HEK293 (cell line): ENCODE data around the gene FNDC3A.

Source experiments
- CTCF ChIA-PET: fragments of 350-600 bp; formaldehyde crosslinking; extraction: SDS; loops from one replicate; lab custom pipeline; 2021; ENCODE audit warnings: antibody characterized with exemption; lab: Yijun Ruan, JAX
- POLR2A ChIA-PET: fragments of 300-600 bp; formaldehyde crosslinking; extraction: SDS; loops from one replicate; lab custom pipeline; 2020; ENCODE audit warnings: antibody characterized with exemption, inconsistent platforms; lab: Yijun Ruan, JAX
- H3K27ac ChIP-seq: fragments of 200-500 bp; sonication (Bioruptor generic); 2 replicates; pipeline ENCODE4 v1.5.1; 2014; ENCODE audit warnings: low read depth, low read length, control low read depth, inconsistent platforms; ENCODE audit errors: extremely low read depth
- H3K36me3 ChIP-seq, 2 experiments: fragments of 200-500 bp in 1 of 2; sonication (Bioruptor generic) in 1 of 2; 1 replicate in 1 of 2; 2 replicates in 1 of 2; pipeline ENCODE4 v1.5.1; 2014 to 2017; ENCODE audit warnings: inconsistent platforms in 2 of 2, low read length in 2 of 2; ENCODE audit not compliant: control insufficient read depth in 2 of 2, insufficient read depth in 1 of 2
- H3K4me1 ChIP-seq: fragments of 200-500 bp; sonication (Bioruptor generic); 2 replicates; pipeline ENCODE4 v1.5.1; 2014; ENCODE audit warnings: mild to moderate bottlenecking, low read length, inconsistent platforms; ENCODE audit not compliant: control insufficient read depth, insufficient read depth
- H3K4me3 ChIP-seq: 2 replicates; pipeline ENCODE4 v1.5.1; 2011; ENCODE audit warnings: low read depth, mild to moderate bottlenecking, control low read depth, low read length, moderate library complexity
- H3K9me3 ChIP-seq: fragments of 200-500 bp; sonication (Bioruptor generic); 2 replicates; pipeline ENCODE4 v1.5.1; 2014; ENCODE audit warnings: low read depth, low read length, inconsistent platforms; ENCODE audit not compliant: control insufficient read depth, insufficient read depth
- CTCF ChIP-seq: fragments of 450-650 bp; formaldehyde crosslinking; IDR thresholded peaks from 2 replicates; pipeline ENCODE4 v1.5.1; 2016; ENCODE audit warnings: missing biosample characterization, missing genetic modification characterization
- HOXC10 ChIP-seq: sonication (generic); formaldehyde crosslinking; IDR thresholded peaks from 2 replicates; pipeline ENCODE4 v1.8.1; 2023; ENCODE audit warnings: mild to moderate bottlenecking, missing genetic modification reagents
- KLF1 ChIP-seq: fragments of 450-650 bp; formaldehyde crosslinking; IDR thresholded peaks from 2 replicates; pipeline ENCODE4 v1.5.1; 2016; ENCODE audit warnings: missing biosample characterization, missing genetic modification characterization
- KLF16 ChIP-seq: fragments of 450-650 bp; formaldehyde crosslinking; IDR thresholded peaks from 2 replicates; pipeline ENCODE4 v1.5.1; 2017; ENCODE audit warnings: missing biosample characterization, missing genetic modification characterization
- SALL2 ChIP-seq: fragments of 450-650 bp; formaldehyde crosslinking; IDR thresholded peaks from 2 replicates; pipeline ENCODE4 v1.5.0; 2017; ENCODE audit warnings: missing biosample characterization, mild to moderate bottlenecking, missing genetic modification characterization, borderline replicate concordance
- WT1 ChIP-seq: fragments of 450-650 bp; formaldehyde crosslinking; IDR thresholded peaks from 2 replicates; pipeline ENCODE4 v1.5.1; 2016; ENCODE audit warnings: missing biosample characterization, missing genetic modification characterization
- YY1 ChIP-seq: fragments of 450-650 bp; formaldehyde crosslinking; IDR thresholded peaks from 2 replicates; pipeline ENCODE4 v1.5.1; 2018; ENCODE audit warnings: missing biosample characterization, missing genetic modification characterization
- ZFP3 ChIP-seq: fragments of 450-650 bp; formaldehyde crosslinking; IDR thresholded peaks from 2 replicates; pipeline ENCODE4 v1.5.1; 2016; ENCODE audit warnings: low read depth, missing biosample characterization, missing genetic modification characterization
- ZNF214 ChIP-seq: fragments of 450-650 bp; formaldehyde crosslinking; IDR thresholded peaks from 2 replicates; pipeline ENCODE4 v1.5.1; 2017; ENCODE audit warnings: missing biosample characterization, mild to moderate bottlenecking, missing genetic modification characterization, borderline replicate concordance
- ZNF223 ChIP-seq: fragments of 450-650 bp; formaldehyde crosslinking; IDR thresholded peaks from 2 replicates; pipeline ENCODE4 v1.5.1; 2016; ENCODE audit warnings: missing biosample characterization, missing genetic modification characterization
- ZNF266 ChIP-seq: fragments of 450-650 bp; formaldehyde crosslinking; IDR thresholded peaks from 2 replicates; pipeline ENCODE4 v1.5.1; 2016; ENCODE audit warnings: missing biosample characterization, missing genetic modification characterization, low read depth
- ZNF404 ChIP-seq: fragments of 450-650 bp; formaldehyde crosslinking; IDR thresholded peaks from 2 replicates; pipeline ENCODE4 v1.5.1; 2017; ENCODE audit warnings: missing biosample characterization, missing genetic modification characterization
- ZNF501 ChIP-seq: fragments of 450-650 bp; formaldehyde crosslinking; IDR thresholded peaks from 2 replicates; pipeline ENCODE4 v1.5.1; 2016; ENCODE audit warnings: missing biosample characterization, missing genetic modification characterization
- ZNF600 ChIP-seq: fragments of 450-650 bp; formaldehyde crosslinking; IDR thresholded peaks from 2 replicates; pipeline ENCODE4 v1.5.1; 2016; ENCODE audit warnings: missing biosample characterization, missing genetic modification characterization
- ZNF692 ChIP-seq: fragments of 450-650 bp; formaldehyde crosslinking; IDR thresholded peaks from 2 replicates; pipeline ENCODE4 v1.5.1; 2016; ENCODE audit warnings: missing biosample characterization, missing genetic modification characterization
- ZNF704 ChIP-seq: fragments of 450-650 bp; formaldehyde crosslinking; IDR thresholded peaks from 2 replicates; pipeline ENCODE4 v1.5.1; 2016; ENCODE audit warnings: missing biosample characterization, missing genetic modification characterization
- TF ChIP-seq, protein P1 (sequence below): fragments of 450-650 bp; formaldehyde crosslinking; IDR thresholded peaks from 2 replicates; pipeline ENCODE4 v1.5.1; 2016; ENCODE audit warnings: missing biosample characterization, missing genetic modification characterization, borderline replicate concordance
- TF ChIP-seq, protein P2 (sequence below): fragments of 450-650 bp; formaldehyde crosslinking; IDR thresholded peaks from 2 replicates; pipeline ENCODE4 v1.5.1; 2016; ENCODE audit warnings: missing biosample characterization, missing genetic modification characterization
- TF ChIP-seq, protein P3 (sequence below): fragments of 450-650 bp; formaldehyde crosslinking; IDR thresholded peaks from 2 replicates; pipeline ENCODE4 v1.5.1; 2016; ENCODE audit warnings: missing biosample characterization, missing genetic modification characterization, low read depth

FNDC3A gene

GRCh38 chr13:49052813-49053212 lies 77.1 kb downstream of the FNDC3A start:
- H3K4me3 ChIP-seq: no peak overlapping the region
- ChIA-PET CTCF (no interaction called here), POLR2A (no interaction called here)
- no peaks in the 10 kb centered on the region for H3K4me1 ChIP-seq
- TF ChIP-seq ZNF501 (tag by site-specific recombination) (no peak), ZNF214 (tag by site-specific recombination) (no peak), ZFP3 (tag by site-specific recombination) (no peak), ZNF692 (no peak), CTCF (tag by site-specific recombination) (no peak), YY1 (tag by site-specific recombination) (no peak), HOXC10 (no peak), ZNF704 (tag by site-specific recombination) (no peak)
- TF ChIP-seq, protein P1, sequence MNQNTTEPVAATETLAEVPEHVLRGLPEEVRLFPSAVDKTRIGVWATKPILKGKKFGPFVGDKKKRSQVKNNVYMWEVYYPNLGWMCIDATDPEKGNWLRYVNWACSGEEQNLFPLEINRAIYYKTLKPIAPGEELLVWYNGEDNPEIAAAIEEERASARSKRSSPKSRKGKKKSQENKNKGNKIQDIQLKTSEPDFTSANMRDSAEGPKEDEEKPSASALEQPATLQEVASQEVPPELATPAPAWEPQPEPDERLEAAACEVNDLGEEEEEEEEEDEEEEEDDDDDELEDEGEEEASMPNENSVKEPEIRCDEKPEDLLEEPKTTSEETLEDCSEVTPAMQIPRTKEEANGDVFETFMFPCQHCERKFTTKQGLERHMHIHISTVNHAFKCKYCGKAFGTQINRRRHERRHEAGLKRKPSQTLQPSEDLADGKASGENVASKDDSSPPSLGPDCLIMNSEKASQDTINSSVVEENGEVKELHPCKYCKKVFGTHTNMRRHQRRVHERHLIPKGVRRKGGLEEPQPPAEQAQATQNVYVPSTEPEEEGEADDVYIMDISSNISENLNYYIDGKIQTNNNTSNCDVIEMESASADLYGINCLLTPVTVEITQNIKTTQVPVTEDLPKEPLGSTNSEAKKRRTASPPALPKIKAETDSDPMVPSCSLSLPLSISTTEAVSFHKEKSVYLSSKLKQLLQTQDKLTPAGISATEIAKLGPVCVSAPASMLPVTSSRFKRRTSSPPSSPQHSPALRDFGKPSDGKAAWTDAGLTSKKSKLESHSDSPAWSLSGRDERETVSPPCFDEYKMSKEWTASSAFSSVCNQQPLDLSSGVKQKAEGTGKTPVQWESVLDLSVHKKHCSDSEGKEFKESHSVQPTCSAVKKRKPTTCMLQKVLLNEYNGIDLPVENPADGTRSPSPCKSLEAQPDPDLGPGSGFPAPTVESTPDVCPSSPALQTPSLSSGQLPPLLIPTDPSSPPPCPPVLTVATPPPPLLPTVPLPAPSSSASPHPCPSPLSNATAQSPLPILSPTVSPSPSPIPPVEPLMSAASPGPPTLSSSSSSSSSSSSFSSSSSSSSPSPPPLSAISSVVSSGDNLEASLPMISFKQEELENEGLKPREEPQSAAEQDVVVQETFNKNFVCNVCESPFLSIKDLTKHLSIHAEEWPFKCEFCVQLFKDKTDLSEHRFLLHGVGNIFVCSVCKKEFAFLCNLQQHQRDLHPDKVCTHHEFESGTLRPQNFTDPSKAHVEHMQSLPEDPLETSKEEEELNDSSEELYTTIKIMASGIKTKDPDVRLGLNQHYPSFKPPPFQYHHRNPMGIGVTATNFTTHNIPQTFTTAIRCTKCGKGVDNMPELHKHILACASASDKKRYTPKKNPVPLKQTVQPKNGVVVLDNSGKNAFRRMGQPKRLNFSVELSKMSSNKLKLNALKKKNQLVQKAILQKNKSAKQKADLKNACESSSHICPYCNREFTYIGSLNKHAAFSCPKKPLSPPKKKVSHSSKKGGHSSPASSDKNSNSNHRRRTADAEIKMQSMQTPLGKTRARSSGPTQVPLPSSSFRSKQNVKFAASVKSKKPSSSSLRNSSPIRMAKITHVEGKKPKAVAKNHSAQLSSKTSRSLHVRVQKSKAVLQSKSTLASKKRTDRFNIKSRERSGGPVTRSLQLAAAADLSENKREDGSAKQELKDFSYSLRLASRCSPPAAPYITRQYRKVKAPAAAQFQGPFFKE: no peak
- no peaks in the 10 kb centered on the region for H3K36me3 ChIP-seq
- H3K9me3 ChIP-seq: no peaks in the 10 kb centered on the region
- H3K27ac ChIP-seq: no peak overlapping the region

DNA sequence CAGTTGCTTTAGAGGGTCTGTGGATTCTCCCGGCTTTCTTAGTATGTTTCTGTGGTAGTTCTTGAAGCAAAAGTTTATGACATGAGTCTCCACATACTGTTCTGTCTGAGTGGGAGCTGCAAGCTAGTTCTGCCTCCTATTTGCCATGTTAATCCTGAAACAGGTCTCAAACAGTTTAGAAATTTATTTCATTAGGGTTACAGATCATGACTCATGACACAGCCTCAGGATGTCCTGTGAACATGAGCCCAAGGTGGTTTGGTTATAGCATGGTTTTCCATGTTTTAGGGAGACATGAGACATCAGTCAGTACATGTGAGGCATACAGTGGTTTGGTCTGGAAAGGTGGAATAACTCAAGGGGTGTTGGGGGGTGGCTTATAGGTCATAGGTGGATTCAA lies 77.5 kb downstream of the FNDC3A start:
- ChIA-PET POLR2A (no interaction called here), CTCF (no interaction called here)
- Histone ChIP-seq H3K9me3 (no peaks in the 10 kb centered on the region), H3K4me1 (no peaks in the 10 kb centered on the region), H3K36me3 (no peaks in the 10 kb centered on the region), H3K4me3 (no peak overlapping the region), H3K27ac (no peak overlapping the region)
- TF ChIP-seq ZNF223 (tag by site-specific recombination) (no peak), SALL2 (no peak), KLF1 (tag by site-specific recombination) (no peak), ZNF266 (tag by site-specific recombination) (no peak), ZNF214 (tag by site-specific recombination) (no peak), ZNF600 (tag by site-specific recombination) (no peak), WT1 (no peak), KLF16 (tag by site-specific recombination) (no peak), ZNF404 (no peak)
- TF ChIP-seq, protein P2, sequence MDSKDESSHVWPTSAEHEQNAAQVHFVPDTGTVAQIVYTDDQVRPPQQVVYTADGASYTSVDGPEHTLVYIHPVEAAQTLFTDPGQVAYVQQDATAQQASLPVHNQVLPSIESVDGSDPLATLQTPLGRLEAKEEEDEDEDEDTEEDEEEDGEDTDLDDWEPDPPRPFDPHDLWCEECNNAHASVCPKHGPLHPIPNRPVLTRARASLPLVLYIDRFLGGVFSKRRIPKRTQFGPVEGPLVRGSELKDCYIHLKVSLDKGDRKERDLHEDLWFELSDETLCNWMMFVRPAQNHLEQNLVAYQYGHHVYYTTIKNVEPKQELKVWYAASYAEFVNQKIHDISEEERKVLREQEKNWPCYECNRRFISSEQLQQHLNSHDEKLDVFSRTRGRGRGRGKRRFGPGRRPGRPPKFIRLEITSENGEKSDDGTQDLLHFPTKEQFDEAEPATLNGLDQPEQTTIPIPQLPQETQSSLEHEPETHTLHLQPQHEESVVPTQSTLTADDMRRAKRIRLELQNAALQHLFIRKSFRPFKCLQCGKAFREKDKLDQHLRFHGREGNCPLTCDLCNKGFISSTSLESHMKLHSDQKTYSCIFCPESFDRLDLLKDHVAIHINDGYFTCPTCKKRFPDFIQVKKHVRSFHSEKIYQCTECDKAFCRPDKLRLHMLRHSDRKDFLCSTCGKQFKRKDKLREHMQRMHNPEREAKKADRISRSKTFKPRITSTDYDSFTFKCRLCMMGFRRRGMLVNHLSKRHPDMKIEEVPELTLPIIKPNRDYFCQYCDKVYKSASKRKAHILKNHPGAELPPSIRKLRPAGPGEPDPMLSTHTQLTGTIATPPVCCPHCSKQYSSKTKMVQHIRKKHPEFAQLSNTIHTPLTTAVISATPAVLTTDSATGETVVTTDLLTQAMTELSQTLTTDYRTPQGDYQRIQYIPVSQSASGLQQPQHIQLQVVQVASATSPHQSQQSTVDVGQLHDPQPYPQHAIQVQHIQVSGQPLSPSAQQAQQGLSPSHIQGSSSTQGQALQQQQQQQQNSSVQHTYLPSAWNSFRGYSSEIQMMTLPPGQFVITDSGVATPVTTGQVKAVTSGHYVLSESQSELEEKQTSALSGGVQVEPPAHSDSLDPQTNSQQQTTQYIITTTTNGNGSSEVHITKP (tag by site-specific recombination): no peak
- TF ChIP-seq, protein P3, sequence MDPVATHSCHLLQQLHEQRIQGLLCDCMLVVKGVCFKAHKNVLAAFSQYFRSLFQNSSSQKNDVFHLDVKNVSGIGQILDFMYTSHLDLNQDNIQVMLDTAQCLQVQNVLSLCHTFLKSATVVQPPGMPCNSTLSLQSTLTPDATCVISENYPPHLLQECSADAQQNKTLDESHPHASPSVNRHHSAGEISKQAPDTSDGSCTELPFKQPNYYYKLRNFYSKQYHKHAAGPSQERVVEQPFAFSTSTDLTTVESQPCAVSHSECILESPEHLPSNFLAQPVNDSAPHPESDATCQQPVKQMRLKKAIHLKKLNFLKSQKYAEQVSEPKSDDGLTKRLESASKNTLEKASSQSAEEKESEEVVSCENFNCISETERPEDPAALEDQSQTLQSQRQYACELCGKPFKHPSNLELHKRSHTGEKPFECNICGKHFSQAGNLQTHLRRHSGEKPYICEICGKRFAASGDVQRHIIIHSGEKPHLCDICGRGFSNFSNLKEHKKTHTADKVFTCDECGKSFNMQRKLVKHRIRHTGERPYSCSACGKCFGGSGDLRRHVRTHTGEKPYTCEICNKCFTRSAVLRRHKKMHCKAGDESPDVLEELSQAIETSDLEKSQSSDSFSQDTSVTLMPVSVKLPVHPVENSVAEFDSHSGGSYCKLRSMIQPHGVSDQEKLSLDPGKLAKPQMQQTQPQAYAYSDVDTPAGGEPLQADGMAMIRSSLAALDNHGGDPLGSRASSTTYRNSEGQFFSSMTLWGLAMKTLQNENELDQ (tag by site-specific recombination): no peak
